Esophagus squamous epithelium (tissue), 5 donors: ENCODE results near the gene SYT13. TPM values are rescaled to one million over a fixed set of nuclear protein-coding genes. Genes with fewer than 3 reads are reported as not detected.

Experiments used
- DNase-seq: peaks from one replicate; lab custom pipeline; 2025; lab: John Stamatoyannopoulos, UW
- H3K27ac ChIP-seq, 4 donors: fragments of 200-600 bp; sonication (generic); one replicate each; pipeline ENCODE4 v1.5.1; 2016 to 2019; ENCODE audit warnings: mild to moderate bottlenecking in 1 of 4
- H3K27me3 ChIP-seq, 4 donors: fragments of 200-600 bp; sonication (generic); 1 replicate in 3 of 4; 2 replicates in 1 of 4; pipeline versions ENCODE4 v1.5.1 to v1.6.0; 2017 to 2021; ENCODE audit warnings: antibody characterized with exemption in 1 of 4
- H3K36me3 ChIP-seq, 3 donors: fragments of 200-600 bp; sonication (generic); one replicate each; pipeline ENCODE4 v1.5.1; 2016 to 2019
- H3K4me1 ChIP-seq, 3 donors: fragments of 200-600 bp; sonication (generic); one replicate each; pipeline ENCODE4 v1.5.1; 2017 to 2019
- H3K4me3 ChIP-seq, 4 donors: fragments of 200-600 bp; sonication (generic); 1 replicate in 3 of 4; 2 replicates in 1 of 4; pipeline ENCODE4 v1.5.1; 2016 to 2019; ENCODE audit warnings: mild to moderate bottlenecking in 2 of 4, moderate library complexity in 1 of 4
- H3K9me3 ChIP-seq, 3 donors: fragments of 200-600 bp; sonication (generic); one replicate each; pipeline ENCODE4 v1.5.1; 2016 to 2019
- POLR2A ChIP-seq, 4 donors: fragments of 450-650 bp; IDR thresholded peaks; one replicate each; pipeline ENCODE4 v1.6.1; 2017; ENCODE audit warnings: antibody characterized with exemption in 4 of 4, mild to moderate bottlenecking in 4 of 4, moderate library complexity in 3 of 4
- WGBS, 2 donors: methylation state at CpG; one replicate each; pipeline ENCODE4 v1.1.5; 2018; 5-methylcytosine and 5-hydroxymethylcytosine counted together
- intact Hi-C: fragments of 100-400 bp; cut with DNase I; formaldehyde crosslinking; loops from one replicate; pipeline ENCODE4 v1.15.0; 2022
- total RNA-seq, 4 donors: library from RNA; depleted of rRNA; stranded (reverse); fragments of >200 nt; gene quantifications; one replicate each; pipeline ENCODE4 v1.1.0, GENCODE V29; 2016
- TF ChIP-seq, protein P1 (sequence below), 6 experiments: fragments of 450-650 bp in 4 of 6; fragments of 200-600 bp in 2 of 6; sonication (generic) in 2 of 6; IDR thresholded peaks; one replicate each; pipeline ENCODE4 v1.5.1; 2016 to 2019; ENCODE audit warnings: antibody characterized with exemption in 6 of 6, mild to moderate bottlenecking in 4 of 6, moderate library complexity in 4 of 6
- donor health status: DM: yes; HTN: yes; CAD: no.

The SYT13 gene, protein sequence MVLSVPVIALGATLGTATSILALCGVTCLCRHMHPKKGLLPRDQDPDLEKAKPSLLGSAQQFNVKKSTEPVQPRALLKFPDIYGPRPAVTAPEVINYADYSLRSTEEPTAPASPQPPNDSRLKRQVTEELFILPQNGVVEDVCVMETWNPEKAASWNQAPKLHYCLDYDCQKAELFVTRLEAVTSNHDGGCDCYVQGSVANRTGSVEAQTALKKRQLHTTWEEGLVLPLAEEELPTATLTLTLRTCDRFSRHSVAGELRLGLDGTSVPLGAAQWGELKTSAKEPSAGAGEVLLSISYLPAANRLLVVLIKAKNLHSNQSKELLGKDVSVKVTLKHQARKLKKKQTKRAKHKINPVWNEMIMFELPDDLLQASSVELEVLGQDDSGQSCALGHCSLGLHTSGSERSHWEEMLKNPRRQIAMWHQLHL
- total RNA-seq, result under 1 TPM in 2 of 4 donors, not detected in 2; 0.04 to 0.15 TPM

DNA sequence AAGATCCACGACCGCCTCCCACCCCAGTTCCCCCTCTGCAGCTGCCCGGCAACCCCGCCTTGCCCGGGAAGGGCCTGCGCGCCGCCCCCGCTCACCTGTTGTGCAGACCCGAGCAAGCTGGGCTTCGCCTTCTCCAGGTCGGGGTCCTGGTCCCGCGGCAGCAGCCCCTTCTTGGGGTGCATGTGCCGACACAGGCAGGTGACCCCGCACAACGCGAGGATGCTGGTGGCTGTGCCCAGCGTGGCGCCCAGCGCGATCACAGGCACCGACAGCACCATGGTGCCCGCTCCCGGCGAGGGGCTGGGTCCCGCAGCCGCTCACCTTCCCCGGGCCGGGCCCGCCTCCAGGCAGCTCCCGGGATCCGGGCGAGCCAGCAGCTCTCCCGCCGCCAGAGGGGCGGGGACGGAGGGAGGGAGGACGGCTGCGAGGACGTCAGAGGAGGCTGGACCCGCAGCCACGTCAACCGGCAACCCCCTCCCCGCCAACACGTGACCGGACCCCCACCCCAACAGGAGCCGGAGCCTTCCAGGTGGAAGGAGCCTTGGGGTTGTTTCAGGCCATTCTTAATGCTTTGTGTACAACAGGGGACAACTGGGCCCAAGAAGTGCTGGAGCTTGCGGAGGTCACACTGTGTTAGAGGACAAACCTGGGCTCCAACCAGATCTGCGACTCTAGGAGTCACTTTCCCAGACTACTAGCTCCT, at the start of gene SYT13:
Gene SYT13 (minus strand): TSS at position 412 of the 703 bp plus-strand sequence. CDS start 134 bp downstream, at position 278.
- peaks cover 0 to 10% (median 5%) of the 10 kb centered on the region in 3 donors for H3K4me1 ChIP-seq
- intact Hi-C loops, result no loop called here
- TF ChIP-seq, protein P1, sequence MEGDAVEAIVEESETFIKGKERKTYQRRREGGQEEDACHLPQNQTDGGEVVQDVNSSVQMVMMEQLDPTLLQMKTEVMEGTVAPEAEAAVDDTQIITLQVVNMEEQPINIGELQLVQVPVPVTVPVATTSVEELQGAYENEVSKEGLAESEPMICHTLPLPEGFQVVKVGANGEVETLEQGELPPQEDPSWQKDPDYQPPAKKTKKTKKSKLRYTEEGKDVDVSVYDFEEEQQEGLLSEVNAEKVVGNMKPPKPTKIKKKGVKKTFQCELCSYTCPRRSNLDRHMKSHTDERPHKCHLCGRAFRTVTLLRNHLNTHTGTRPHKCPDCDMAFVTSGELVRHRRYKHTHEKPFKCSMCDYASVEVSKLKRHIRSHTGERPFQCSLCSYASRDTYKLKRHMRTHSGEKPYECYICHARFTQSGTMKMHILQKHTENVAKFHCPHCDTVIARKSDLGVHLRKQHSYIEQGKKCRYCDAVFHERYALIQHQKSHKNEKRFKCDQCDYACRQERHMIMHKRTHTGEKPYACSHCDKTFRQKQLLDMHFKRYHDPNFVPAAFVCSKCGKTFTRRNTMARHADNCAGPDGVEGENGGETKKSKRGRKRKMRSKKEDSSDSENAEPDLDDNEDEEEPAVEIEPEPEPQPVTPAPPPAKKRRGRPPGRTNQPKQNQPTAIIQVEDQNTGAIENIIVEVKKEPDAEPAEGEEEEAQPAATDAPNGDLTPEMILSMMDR (IDR thresholded peaks at IDR 0.05), result no peak
- TF ChIP-seq POLR2A (IDR thresholded peaks at IDR 0.05), result no peak
- H3K27ac ChIP-seq, result no peak within 1 kb of the TSS
- peaks cover 0 to 7% (median 0%) of the 10 kb centered on the region in 3 donors for H3K9me3 ChIP-seq
- no peaks in the 10 kb centered on the region for H3K36me3 ChIP-seq
- DNase-seq, result no peak
- H3K27me3 ChIP-seq, result peaks cover 5 to 92% (median 19%) of the 10 kb centered on the region in 4 donors
- peak within 1 kb of the TSS in 2 of 4 donors; percentile 16 to 52 for H3K4me3 ChIP-seq
- WGBS, 2 donors, result 25 to 47% methylated on average over 2 to 4 of the region's 50 CpGs

DNA sequence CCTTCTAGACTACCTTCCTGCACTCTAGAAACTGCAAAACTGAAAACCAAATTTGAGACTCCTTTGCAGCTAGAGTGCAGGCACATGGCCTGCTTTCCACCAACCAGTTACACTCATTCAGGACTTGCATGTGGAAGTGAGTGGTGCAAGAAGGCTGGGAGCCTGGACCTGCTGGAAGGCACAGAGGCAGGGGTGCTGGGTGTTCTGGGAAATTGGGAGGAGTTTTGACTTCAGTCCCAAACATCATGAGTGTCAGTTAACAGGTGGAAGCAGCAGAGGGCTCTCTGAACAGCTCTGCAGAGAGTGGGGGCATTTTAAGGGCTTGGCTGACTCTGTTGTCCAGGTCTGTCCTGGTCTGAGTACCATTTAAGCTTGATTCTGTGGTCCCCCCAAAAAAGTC, 49.3 kb upstream of the SYT13 start:
- no peaks in the 10 kb centered on the region for H3K9me3 ChIP-seq
- H3K27ac ChIP-seq, result no peak overlapping the region
- no peaks in the 10 kb centered on the region for H3K36me3 ChIP-seq
- H3K4me1 ChIP-seq, result peaks cover 0 to 23% (median 5%) of the 10 kb centered on the region in 3 donors
- intact Hi-C loops, result loop anchor here (10.0 kb wide), 1 partner anchor 401 kb away; no protein-coding TSS in a partner anchor
- H3K4me3 ChIP-seq, result no peak overlapping the region
- H3K27me3 ChIP-seq, result peaks cover 0 to 9% (median 0%) of the 10 kb centered on the region in 4 donors
- TF ChIP-seq, protein P1 (IDR thresholded peaks at IDR 0.05), result no peak
- TF ChIP-seq POLR2A (IDR thresholded peaks at IDR 0.05), result no peak
- no peak for DNase-seq

DNA sequence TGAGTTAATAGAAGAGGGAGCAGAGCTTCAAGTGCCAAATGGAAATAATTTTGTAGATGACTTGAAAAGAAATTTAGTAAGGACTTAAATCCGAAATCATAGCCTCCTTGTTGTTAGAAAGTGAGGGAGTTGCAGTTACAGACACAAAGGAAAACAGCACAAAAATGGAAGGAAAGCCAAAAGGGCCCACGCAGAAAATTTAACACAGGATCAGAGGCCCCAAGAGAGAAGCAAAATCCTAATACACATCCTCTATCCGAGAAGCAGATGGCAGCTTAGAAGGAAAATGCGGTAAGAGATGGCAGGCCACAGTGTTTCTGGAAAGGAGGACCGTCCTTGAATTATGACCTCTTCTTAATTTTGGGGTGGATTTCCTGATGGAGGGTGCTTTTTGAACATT, 48.7 kb upstream of the SYT13 start:
- 82 to 85% methylated on average over 5 of the region's 5 CpGs for WGBS, 2 donors
- Histone ChIP-seq H3K27me3 (peaks cover 0 to 9% (median 0%) of the 10 kb centered on the region in 4 donors), H3K4me3 (no peak overlapping the region), H3K9me3 (no peaks in the 10 kb centered on the region), H3K4me1 (peaks cover 0 to 17% (median 0%) of the 10 kb centered on the region in 3 donors), H3K36me3 (no peaks in the 10 kb centered on the region), H3K27ac (no peak overlapping the region)
- no peak for DNase-seq
- TF ChIP-seq, protein P1 (IDR thresholded peaks at IDR 0.05), result no peak
- TF ChIP-seq POLR2A (IDR thresholded peaks at IDR 0.05), result no peak
- intact Hi-C loops, result loop anchor here (5.0 to 10.0 kb wide), 2 partner anchors 223 to 400 kb away; no protein-coding TSS in a partner anchor

DNA sequence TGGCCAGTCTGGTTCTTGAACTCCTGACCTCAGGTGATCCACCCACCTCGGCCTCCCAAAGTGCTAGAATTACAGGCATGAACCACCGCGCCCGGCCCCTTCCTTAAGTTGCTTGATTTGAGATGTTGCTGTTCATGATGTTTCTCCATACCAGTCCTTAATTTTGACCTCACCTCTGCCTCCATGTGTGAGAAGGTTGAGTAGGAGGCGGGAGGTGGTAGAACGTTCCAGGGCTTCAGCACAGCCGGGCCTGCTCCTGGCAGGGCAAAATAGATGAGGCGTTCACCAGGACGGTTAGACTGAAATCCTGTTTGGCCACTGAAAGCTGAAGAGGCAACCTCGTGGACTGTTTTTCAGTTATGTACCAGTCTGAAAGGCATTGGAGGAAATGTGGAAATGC, 48.3 kb upstream of the SYT13 start:
- DNase-seq, result no peak
- Histone ChIP-seq H3K36me3 (no peaks in the 10 kb centered on the region), H3K9me3 (no peaks in the 10 kb centered on the region), H3K27me3 (peaks cover 0 to 9% (median 0%) of the 10 kb centered on the region in 4 donors), H3K4me1 (peaks cover 0 to 13% (median 0%) of the 10 kb centered on the region in 3 donors), H3K27ac (no peak overlapping the region), H3K4me3 (no peak overlapping the region)
- intact Hi-C loops, result loop anchor here (5.0 to 10.0 kb wide), 2 partner anchors 222 to 400 kb away; no protein-coding TSS in a partner anchor
- no peak for TF ChIP-seq POLR2A (IDR thresholded peaks at IDR 0.05)
- TF ChIP-seq, protein P1 (IDR thresholded peaks at IDR 0.05), result no peak
- 90 to 91% methylated on average over 2 to 7 of the region's 10 CpGs for WGBS, 2 donors
